B cell (primary cell): ENCODE measurements around the gene RRBP1. TPM values are rescaled to one million over a fixed set of nuclear protein-coding genes. Genes with fewer than 3 reads are reported as not detected.

Experiments used
- ATAC-seq: fragments of 200-7000 bp; cut with Tn5 transposase; one replicate; pipeline ENCODE4 v1.10.0; 2021; ENCODE audit warnings: low read depth, mild to moderate bottlenecking, moderate number of reproducible peaks, moderate library complexity
- CTCF ChIA-PET: fragments of 350-600 bp; sonication (Branson Sonifier 250); formaldehyde crosslinking; loops from one replicate; lab custom pipeline; 2021; ENCODE audit warnings: antibody characterized with exemption, inconsistent platforms; lab: Charles Lee
- POLR2A ChIA-PET: fragments of 350-600 bp; sonication (Branson Sonifier 250); formaldehyde crosslinking; loops from one replicate; lab custom pipeline; 2021; ENCODE audit warnings: antibody characterized with exemption; lab: Charles Lee
- DNase-seq: peaks from one replicate; pipeline ENCODE4 v3.0.0; 2013
- H2AFZ ChIP-seq: 2 replicates; pipeline ENCODE4 v1.6.1; 2012; ENCODE audit warnings: mild to moderate bottlenecking, low read depth, low read length; ENCODE audit not compliant: insufficient read depth, poor library complexity, severe bottlenecking
- H3K27ac ChIP-seq, 2 donors: 1 replicate in 1 of 2; 2 replicates in 1 of 2; pipeline ENCODE4 v1.5.1; 2012 to 2013; ENCODE audit warnings: low read length in 2 of 2, mild to moderate bottlenecking in 2 of 2, moderate library complexity in 1 of 2
- H3K27me3 ChIP-seq, 4 experiments: fragments of 200-600 bp in 1 of 4; sonication (generic) in 1 of 4; replicated peaks in 1 of 4; 1 replicate in 2 of 4; 2 replicates in 2 of 4; pipeline versions ENCODE4 v1.6.1 to v1.7.0; 2013 to 2016; ENCODE audit warnings: low read length in 3 of 4, mild to moderate bottlenecking in 2 of 4, mixed read lengths in 1 of 4, moderate library complexity in 1 of 4; ENCODE audit not compliant: insufficient read depth in 4 of 4, control insufficient read depth in 3 of 4; ENCODE audit errors: control extremely low read depth in 1 of 4
- H3K36me3 ChIP-seq, 2 experiments: replicated peaks in 1 of 2; 1 replicate in 1 of 2; 2 replicates in 1 of 2; pipeline versions ENCODE4 v1.6.1 to v1.7.1; 2013; ENCODE audit warnings: low read length in 1 of 2; ENCODE audit not compliant: insufficient read depth in 2 of 2, control insufficient read depth in 1 of 2; ENCODE audit errors: control extremely low read depth in 1 of 2, extremely low read depth in 1 of 2
- H3K4me1 ChIP-seq, 2 donors: fragments of 200-600 bp in 1 of 2; sonication (generic) in 1 of 2; 1 replicate in 1 of 2; 2 replicates in 1 of 2; pipeline versions ENCODE4 v1.5.1 to v1.6.1; 2013 to 2017; ENCODE audit warnings: low read length in 2 of 2; ENCODE audit not compliant: control insufficient read depth in 2 of 2, insufficient read depth in 2 of 2
- H3K4me2 ChIP-seq: replicated peaks from 2 replicates; pipeline ENCODE3; 2012; ENCODE audit warnings: mild to moderate bottlenecking, low read depth, low read length; ENCODE audit not compliant: poor library complexity, severe bottlenecking
- H3K4me3 ChIP-seq, 5 experiments: fragments of 200-600 bp in 1 of 5; sonication (generic) in 1 of 5; 1 replicate in 3 of 5; 2 replicates in 2 of 5; pipeline versions ENCODE4 v1.5.1 to v1.7.0; 2011 to 2016; ENCODE audit warnings: low read length in 4 of 5, mild to moderate bottlenecking in 4 of 5, low read depth in 2 of 5, control low read depth in 1 of 5, moderate library complexity in 1 of 5; ENCODE audit not compliant: insufficient read depth in 1 of 5; ENCODE audit errors: control extremely low read depth in 1 of 5, extremely low read depth in 1 of 5
- H3K79me2 ChIP-seq: fragments of 200-600 bp; sonication (generic); one replicate; pipeline ENCODE4 v1.6.0; 2016; ENCODE audit warnings: low read length; ENCODE audit not compliant: control insufficient read depth, insufficient read depth
- H3K9ac ChIP-seq: fragments of 200-600 bp; sonication (generic); 2 replicates; pipeline ENCODE4 v1.6.1; 2017; ENCODE audit warnings: mild to moderate bottlenecking, low read length, moderate library complexity
- H3K9me3 ChIP-seq, 3 donors: one replicate each; pipeline versions ENCODE4 v1.6.1 to v1.7.1; 2013; ENCODE audit warnings: low read length in 2 of 3; ENCODE audit not compliant: control insufficient read depth in 2 of 3, insufficient read depth in 1 of 3; ENCODE audit errors: control extremely low read depth in 1 of 3
- H4K20me1 ChIP-seq: 2 replicates; pipeline ENCODE4 v1.6.0; 2012; ENCODE audit warnings: mild to moderate bottlenecking, low read length; ENCODE audit not compliant: insufficient read depth, control insufficient read depth, poor library complexity, severe bottlenecking
- H3K27ac Mint-ChIP-seq: one replicate; pipeline ENCODE4 v1.8.0; 2021; ENCODE audit warnings: mixed read lengths
- H3K27me3 Mint-ChIP-seq: one replicate; pipeline ENCODE4 v1.8.0; 2021; ENCODE audit warnings: mixed read lengths
- H3K4me1 Mint-ChIP-seq: one replicate; pipeline ENCODE4 v1.8.0; 2021; ENCODE audit warnings: mixed read lengths
- H3K4me3 Mint-ChIP-seq: one replicate; pipeline ENCODE4 v1.8.0; 2021; ENCODE audit warnings: mixed read lengths
- H3K9me3 Mint-ChIP-seq: one replicate; pipeline ENCODE4 v1.8.0; 2022; ENCODE audit warnings: mixed read lengths; ENCODE audit not compliant: insufficient read depth
- CTCF ChIP-seq: fragments of 200-600 bp; IDR thresholded peaks from one replicate; pipeline ENCODE4 v1.8.0; 2022; ENCODE audit warnings: antibody characterized with exemption, mild to moderate bottlenecking
- EZH2 ChIP-seq: IDR thresholded peaks from 2 replicates; pipeline ENCODE4 v1.6.1; 2012; ENCODE audit warnings: borderline replicate concordance, low read depth, mild to moderate bottlenecking, moderate library complexity, low read length; ENCODE audit not compliant: insufficient read depth, poor library complexity, severe bottlenecking
- WGBS: methylation state at CpG from one replicate; pipeline ENCODE4 v1.1.5; 2013; ENCODE audit warnings: missing lambda C conversion rate; ENCODE audit not compliant: insufficient coverage; 5-methylcytosine and 5-hydroxymethylcytosine counted together
- intact Hi-C: fragments of 100-400 bp; cut with micrococcal nuclease; formaldehyde crosslinking; loops from one replicate; pipeline ENCODE4 v1.10.0; 2022
- polyA plus RNA-seq: library from polyadenylated mRNA; depleted of rRNA; stranded (reverse); fragments of >200 nt; gene quantifications from 2 replicates; pipeline ENCODE4 v1.2.3, GENCODE V29; 2012
- total RNA-seq, 2 donors: library from RNA; stranded (reverse); fragments of 120-200 nt in 1 of 2; gene quantifications; 1 replicate in 1 of 2; 2 replicates in 1 of 2; pipeline versions ENCODE4 v1.2.3 to v1.2.4, GENCODE V29; 2013 to 2022

Gene RRBP1
- total and polyA plus RNA-seq, 2 donors (not counting 1 experiment from before 2014, with no cell fraction given) = 10.9 to 27.5 TPM

GRCh38 chr20:17721802-17722486 lies 39.9 kb upstream of the RRBP1 start:
- H3K9me3 Mint-ChIP-seq = no peaks in the 10 kb centered on the region
- H3K27ac Mint-ChIP-seq = no peak overlapping the region
- no peak for TF ChIP-seq CTCF
- no peak for TF ChIP-seq EZH2
- WGBS = 65% methylated on average over 4 of the region's 6 CpGs
- Histone ChIP-seq H3K9me3 (no peaks in the 10 kb centered on the region), H3K27me3 (peaks cover 0 to 3% (median 1%) of the 10 kb centered on the region in 4 experiments), H3K4me2 (no peak overlapping the region), H2AFZ (no peak overlapping the region), H3K36me3 (no peaks in the 10 kb centered on the region), H3K4me1 (no peaks in the 10 kb centered on the region), H4K20me1 (no peaks in the 10 kb centered on the region), H3K79me2 (no peaks in the 10 kb centered on the region), H3K9ac (no peak overlapping the region), H3K27ac (no peak overlapping the region), H3K4me3 (no peak overlapping the region)
- no peaks in the 10 kb centered on the region for H3K4me1 Mint-ChIP-seq
- H3K27me3 Mint-ChIP-seq = peaks cover 25% of the 10 kb centered on the region
- DNase-seq (no peak), ATAC-seq (no peak)
- intact Hi-C loops = no loop called here
- ChIA-PET POLR2A (no interaction called here), CTCF (no interaction called here)
- H3K4me3 Mint-ChIP-seq = no peak overlapping the region

- TF ChIP-seq CTCF = no peak
- no peak for TF ChIP-seq EZH2
- Mint-ChIP-seq H3K9me3 (no peaks in the 10 kb centered on the region), H3K4me3 (no peak overlapping the region), H3K27me3 (peaks cover 25% of the 10 kb centered on the region), H3K27ac (no peak overlapping the region), H3K4me1 (no peaks in the 10 kb centered on the region)
- ChIA-PET POLR2A (no interaction called here), CTCF (no interaction called here)
- no peaks in the 10 kb centered on the region for H3K4me1 ChIP-seq
- no peak for DNase-seq
- no peak overlapping the region for H3K4me2 ChIP-seq
- H3K36me3 ChIP-seq = no peaks in the 10 kb centered on the region
- ATAC-seq = no peak
- H4K20me1 ChIP-seq = no peaks in the 10 kb centered on the region
- intact Hi-C loops = no loop called here
- H2AFZ ChIP-seq = no peak overlapping the region
- no peaks in the 10 kb centered on the region for H3K79me2 ChIP-seq
- H3K27me3 ChIP-seq = peaks cover 0 to 3% (median 1%) of the 10 kb centered on the region in 4 experiments
- no peak overlapping the region for H3K27ac ChIP-seq
- WGBS = 80% methylated on average over 2 of the region's 4 CpGs
- no peak overlapping the region for H3K4me3 ChIP-seq
- no peaks in the 10 kb centered on the region for H3K9me3 ChIP-seq
- H3K9ac ChIP-seq = no peak overlapping the region
Observed at GRCh38 chr20:17720755-17721154, 38.7 kb upstream of the RRBP1 start.
